Hepatocyte (in vitro differentiated cells): Measurements from ENCODE around the gene STXBP6. TPM values are rescaled to one million over a fixed set of nuclear protein-coding genes. Genes with fewer than 3 reads are reported as not detected.
"Not testable (repeated sequence)": the region's sequence is repeated elsewhere in the genome, so short reads cannot be mapped to it uniquely, and the experiment has no call there.

Experiments
- DNase-seq: peaks from one replicate; pipeline ENCODE4 v3.0.0-alpha.2; 2016; ENCODE audit warnings: low spot score
- H2AFZ ChIP-seq: fragments of 200-600 bp; sonication (generic); 2 replicates; pipeline ENCODE4 v1.6.0; 2016; ENCODE audit warnings: antibody characterized with exemption, mild to moderate bottlenecking
- H3K27ac ChIP-seq: fragments of 200-600 bp; sonication (generic); 2 replicates; pipeline ENCODE4 v1.5.1; 2016; ENCODE audit warnings: mild to moderate bottlenecking
- H3K27me3 ChIP-seq: fragments of 200-600 bp; sonication (generic); 2 replicates; pipeline ENCODE4 v1.6.1; 2016
- H3K36me3 ChIP-seq: fragments of 200-600 bp; sonication (generic); replicated peaks from 2 replicates; pipeline ENCODE4 v1.5.1; 2016; ENCODE audit warnings: low read depth; ENCODE audit not compliant: insufficient read depth
- H3K4me1 ChIP-seq: fragments of 200-600 bp; sonication (generic); 2 replicates; pipeline ENCODE4 v1.5.1; 2016; ENCODE audit warnings: mild to moderate bottlenecking, moderate library complexity; ENCODE audit not compliant: insufficient read depth
- H3K4me2 ChIP-seq: fragments of 200-600 bp; sonication (generic); 2 replicates; pipeline ENCODE4 v1.6.0; 2016
- H3K4me3 ChIP-seq: fragments of 200-600 bp; sonication (generic); 2 replicates; pipeline ENCODE4 v1.5.1; 2016; ENCODE audit warnings: mild to moderate bottlenecking
- H3K79me2 ChIP-seq: fragments of 200-600 bp; sonication (generic); 2 replicates; pipeline ENCODE4 v1.6.0; 2017; ENCODE audit warnings: mild to moderate bottlenecking
- H3K9me2 ChIP-seq: fragments of 200-600 bp; sonication (generic); replicated peaks from 2 replicates; pipeline ENCODE4 v1.6.0; 2017; ENCODE audit warnings: mild to moderate bottlenecking; ENCODE audit not compliant: insufficient read depth
- H3K9me3 ChIP-seq: fragments of 200-600 bp; sonication (generic); 2 replicates; pipeline ENCODE4 v1.5.1; 2016; ENCODE audit warnings: low read depth, mild to moderate bottlenecking
- H4K20me1 ChIP-seq: fragments of 200-600 bp; sonication (generic); 2 replicates; pipeline ENCODE4 v1.6.0; 2016; ENCODE audit warnings: mild to moderate bottlenecking; ENCODE audit not compliant: insufficient read depth, poor library complexity, severe bottlenecking
- CTCF ChIP-seq: fragments of 200-600 bp; sonication (generic); IDR thresholded peaks from 2 replicates; pipeline ENCODE4 v1.5.1; 2016; ENCODE audit warnings: antibody characterized with exemption, mild to moderate bottlenecking; ENCODE audit not compliant: poor library complexity
- EZH2 ChIP-seq: fragments of 200-600 bp; sonication (generic); IDR thresholded peaks from 2 replicates; pipeline ENCODE4 v1.6.1; 2016; ENCODE audit warnings: antibody characterized with exemption, mild to moderate bottlenecking, borderline replicate concordance
- EZH2phosphoT487 ChIP-seq: fragments of 200-600 bp; sonication (generic); IDR thresholded peaks from one replicate; pipeline ENCODE4 v1.6.1; 2018; ENCODE audit warnings: antibody characterized with exemption, mild to moderate bottlenecking, low read depth, moderate library complexity; ENCODE audit not compliant: unreplicated experiment, severe bottlenecking
- WGBS: methylation state at CpG from one replicate; pipeline ENCODE4 v1.1.6; 2016; ENCODE audit warnings: low lambda C conversion rate; ENCODE audit errors: missing lambda C conversion rate; 5-methylcytosine and 5-hydroxymethylcytosine counted together
- polyA plus RNA-seq: library from polyadenylated mRNA; unstranded; fragments of >200 nt; fragmentation: Nextera tagmentation; extraction: Ambion mirVana; gene quantifications from 2 replicates; pipeline ENCODE4 v1.2.1, GENCODE V29; 2016
- total RNA-seq: library from RNA; depleted of rRNA; stranded (reverse); fragments of >200 nt; gene quantifications from 2 replicates; pipeline ENCODE4 v1.2.3, GENCODE V29; 2014

STXBP6 gene
- total and polyA plus RNA-seq, 2 experiments from 2014 or later, result 34.1 to 44.9 TPM

DNA sequence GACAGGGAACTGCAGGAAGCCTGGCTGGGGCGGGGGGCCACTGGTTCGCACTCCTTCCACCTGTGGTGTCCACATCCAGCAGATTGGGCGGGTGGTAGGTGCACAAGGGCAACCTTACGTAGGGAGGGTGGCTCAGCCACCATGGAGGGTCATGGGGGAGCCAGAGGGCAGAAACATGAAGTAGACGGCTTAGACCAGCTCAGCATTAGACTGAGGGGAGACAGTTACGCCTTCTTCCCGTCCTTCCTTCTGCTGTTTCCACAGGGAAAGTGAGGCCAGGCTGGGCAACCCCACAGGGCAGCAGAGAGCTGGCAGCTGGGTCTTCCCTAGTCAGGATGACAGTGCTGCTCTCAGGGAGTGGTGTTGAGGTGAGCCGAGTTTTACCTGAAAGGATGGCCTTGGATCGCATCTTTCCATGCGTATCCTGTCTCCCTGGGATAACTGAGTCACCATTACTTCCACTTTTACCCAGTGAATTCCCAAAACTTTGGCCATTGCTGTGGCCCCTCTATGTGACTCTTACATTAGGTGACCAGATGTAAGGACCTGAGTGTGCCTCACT lies 245.9 kb downstream of the STXBP6 start:
- Histone ChIP-seq H3K36me3 (no peaks in the 10 kb centered on the region), H3K4me2 (no peak overlapping the region), H3K79me2 (no peaks in the 10 kb centered on the region), H3K27ac (peak overlapping the region; percentile 74), H3K9me2 (no peaks in the 10 kb centered on the region), H4K20me1 (no peaks in the 10 kb centered on the region), H3K4me1 (peaks cover 33% of the 10 kb centered on the region), H3K4me3 (no peak overlapping the region), H3K27me3 (no peaks in the 10 kb centered on the region), H2AFZ (no peak overlapping the region), H3K9me3 (no peaks in the 10 kb centered on the region)
- TF ChIP-seq CTCF (no peak), EZH2 (no peak)
- no peak for DNase-seq
- WGBS, result 98% methylated on average over 10 of the region's 10 CpGs

DNA sequence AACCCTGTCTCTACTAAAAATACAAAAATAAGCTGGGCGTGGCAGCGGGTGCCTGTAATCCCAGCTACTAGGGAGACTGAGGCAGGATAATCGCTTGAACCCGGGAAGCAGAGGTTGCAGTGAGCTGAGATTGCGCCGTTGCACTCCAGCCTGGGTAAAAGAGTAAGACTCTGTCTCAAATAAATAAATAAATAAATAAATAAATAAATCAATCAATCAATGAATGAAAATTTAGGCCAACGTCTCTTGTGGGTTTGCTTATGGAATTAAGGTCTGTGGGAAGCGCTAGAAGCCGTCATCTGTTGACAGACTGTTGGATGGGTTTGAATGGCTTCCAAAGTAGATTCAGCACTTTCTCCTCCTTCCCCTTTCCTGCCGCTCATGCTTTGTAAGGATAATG lies 246.5 kb downstream of the STXBP6 start:
- H3K9me2 ChIP-seq, H4K20me1 ChIP-seq, H3K9me3 ChIP-seq, H3K27me3 ChIP-seq, H3K4me2 ChIP-seq, H3K79me2 ChIP-seq, DNase-seq, H3K36me3 ChIP-seq, H3K27ac ChIP-seq, H2AFZ ChIP-seq, H3K4me3 ChIP-seq: not testable (repeated sequence)
- peaks cover 27% of the 10 kb centered on the region for H3K4me1 ChIP-seq
- 86% methylated on average over 10 of the region's 10 CpGs for WGBS

DNA sequence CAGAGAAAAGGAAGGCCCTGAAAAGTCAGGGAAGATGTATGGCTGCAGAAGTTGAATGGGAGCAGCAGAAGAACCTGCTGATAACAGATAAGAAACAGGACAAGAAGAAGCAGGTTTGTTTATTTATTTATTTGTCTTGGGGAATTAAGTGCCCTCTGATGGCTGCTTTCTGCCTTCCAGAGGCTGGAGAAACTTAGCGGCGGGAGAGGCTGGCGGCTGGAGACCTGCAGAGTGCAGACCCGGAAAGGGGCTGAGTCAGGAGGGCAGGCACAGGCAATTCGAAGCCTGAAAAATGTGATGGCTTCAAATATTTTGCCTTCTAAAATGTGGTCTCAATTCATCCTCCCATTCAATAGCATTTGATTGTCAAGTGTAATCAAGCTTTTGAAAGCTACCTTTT lies 247.7 kb downstream of the STXBP6 start:
- 71% methylated on average over 5 of the region's 5 CpGs for WGBS
- Histone ChIP-seq H3K4me3 (no peak overlapping the region), H3K4me1 (peaks cover 19% of the 10 kb centered on the region), H3K9me2 (no peaks in the 10 kb centered on the region), H3K27ac (no peak overlapping the region), H3K27me3 (no peaks in the 10 kb centered on the region), H3K9me3 (no peaks in the 10 kb centered on the region), H3K79me2 (no peaks in the 10 kb centered on the region), H3K4me2 (no peak overlapping the region), H4K20me1 (no peaks in the 10 kb centered on the region), H3K36me3 (no peaks in the 10 kb centered on the region), H2AFZ (no peak overlapping the region)
- no peak for TF ChIP-seq EZH2
- no peak for TF ChIP-seq EZH2phosphoT487
- TF ChIP-seq CTCF, result no peak
- DNase-seq, result no peak

DNA sequence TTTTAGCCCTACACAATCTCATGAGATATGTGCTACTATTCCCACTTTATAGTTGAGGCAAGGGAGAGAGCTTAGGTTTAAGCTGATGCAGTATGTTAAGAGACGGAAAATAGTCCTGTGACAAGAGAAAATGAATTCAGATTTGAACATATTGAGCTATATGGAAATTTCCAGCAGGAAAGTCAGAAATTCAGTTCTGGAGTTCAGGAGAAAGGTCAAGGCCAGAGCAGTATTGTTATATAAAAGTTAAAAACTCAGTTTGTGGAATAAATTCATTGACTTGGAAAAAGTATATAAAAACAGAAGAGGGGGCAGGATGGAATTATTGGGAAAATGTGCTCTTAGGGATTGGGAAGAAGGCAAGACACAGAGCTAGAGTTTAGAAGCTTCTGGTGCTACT lies 248.9 kb downstream of the STXBP6 start:
- Histone ChIP-seq H3K79me2 (no peaks in the 10 kb centered on the region), H3K4me2 (no peak overlapping the region), H3K4me3 (no peak overlapping the region), H3K36me3 (no peaks in the 10 kb centered on the region), H3K27me3 (no peaks in the 10 kb centered on the region), H3K9me3 (no peaks in the 10 kb centered on the region), H3K27ac (no peak overlapping the region), H2AFZ (no peak overlapping the region), H3K4me1 (peaks cover 12% of the 10 kb centered on the region), H3K9me2 (no peaks in the 10 kb centered on the region), H4K20me1 (no peaks in the 10 kb centered on the region)
- TF ChIP-seq EZH2phosphoT487 (no peak), EZH2 (no peak), CTCF (no peak)
- WGBS, result 100% methylated on average over 1 of the region's 1 CpG
- DNase-seq, result no peak
